ENCODE data around the gene DAP3.

DAP3 gene

DNA sequence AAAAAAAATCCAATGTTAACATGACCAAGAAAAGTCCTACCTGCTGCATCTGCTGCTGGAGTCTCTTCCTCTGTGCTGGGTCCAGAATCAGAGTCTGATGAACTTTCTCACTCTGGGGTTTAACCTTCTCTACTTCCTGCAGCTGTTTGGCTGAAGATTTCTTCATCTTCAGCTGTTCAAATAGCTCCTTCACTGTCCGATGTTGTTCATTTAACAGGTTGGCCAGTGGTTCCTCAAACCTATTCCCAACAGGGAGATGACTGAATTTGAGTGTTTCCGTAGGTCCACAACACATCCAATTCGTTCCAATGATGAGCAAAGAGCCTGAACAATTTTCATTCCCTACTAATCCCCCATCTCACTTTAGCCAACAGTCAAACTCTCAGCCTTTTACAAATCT is 88.7 kb downstream of the DAP3 start:
- H3K4me3 ChIP-seq, result no peak overlapping the region
- H3K36me3 ChIP-seq, result peaks cover 35 to 67% (median 58%) of the 10 kb centered on the region in 3 donors
- intact Hi-C loops (cut with DNase I; ENCODE audit: low total_unique reads), result no loop called here

More for the DNA sequence above, 88.7 kb downstream of the DAP3 start:
- Histone ChIP-seq H3K27me3 (no peaks in the 10 kb centered on the region), H3K9me3 (no peaks in the 10 kb centered on the region), H3K4me1 (no peaks in the 10 kb centered on the region), H3K27ac (no peak overlapping the region)
- TF ChIP-seq CTCF (IDR thresholded peaks at IDR 0.05), result no peak
- no peak for DNase-seq

Measured in tibial artery (tissue), 4 donors.